HepG2 (cell line): ENCODE data around the gene SMIM14. TPM values are rescaled to one million over a fixed set of nuclear protein-coding genes. Genes with fewer than 3 reads are reported as not detected.

Experiments used
- CEBPG ChIP-seq: IDR thresholded peaks from 2 replicates; pipeline ENCODE4 v1.6.1; 2016
- EP300 ChIP-seq, 3 experiments: sonication (generic) in 1 of 3; formaldehyde crosslinking in 1 of 3; IDR thresholded peaks; 2 replicates each; pipeline versions ENCODE4 v1.5.1 to v1.6.1; 2011 to 2020; ENCODE audit warnings: low read depth in 2 of 3, low read length in 2 of 3, borderline replicate concordance in 1 of 3, improper control_type of control experiment in 1 of 3, mild to moderate bottlenecking in 1 of 3, missing genetic modification reagents in 1 of 3, moderate library complexity in 1 of 3
- FOSL2 ChIP-seq: sonication (generic); formaldehyde crosslinking; IDR thresholded peaks from 2 replicates; pipeline ENCODE4 v1.4.0; 2020; ENCODE audit warnings: missing genetic modification reagents
- GATAD2A ChIP-seq: IDR thresholded peaks from 2 replicates; pipeline ENCODE4 v1.6.1; 2016
- HNF4A ChIP-seq: sonication (generic); formaldehyde crosslinking; IDR thresholded peaks from 2 replicates; pipeline ENCODE4 v1.4.0; 2020; ENCODE audit warnings: missing genetic modification reagents
- KAT7 ChIP-seq: IDR thresholded peaks from 2 replicates; pipeline ENCODE4 v1.6.1; 2018; ENCODE audit warnings: borderline replicate concordance, missing compliant biosample characterization
- MIER3 ChIP-seq: IDR thresholded peaks from 2 replicates; pipeline ENCODE4 v1.6.1; 2016; ENCODE audit warnings: missing compliant biosample characterization, borderline replicate concordance
- NCOA2 ChIP-seq: sonication (generic); formaldehyde crosslinking; IDR thresholded peaks from 2 replicates; pipeline ENCODE4 v1.8.0; 2022; ENCODE audit warnings: inconsistent platforms
- NR2F1 ChIP-seq, 2 experiments: fragments of 450-650 bp in 1 of 2; formaldehyde crosslinking in 1 of 2; IDR thresholded peaks; 2 replicates each; pipeline versions ENCODE4 v1.5.0 to v1.6.1; 2016 to 2020; ENCODE audit warnings: mild to moderate bottlenecking in 1 of 2, missing compliant biosample characterization in 1 of 2, missing genetic modification reagents in 1 of 2, moderate library complexity in 1 of 2
- NR2F6 ChIP-seq, 2 experiments: IDR thresholded peaks; 2 replicates each; pipeline ENCODE4 v1.6.1; 2016; ENCODE audit warnings: antibody characterized with exemption in 1 of 2, mild to moderate bottlenecking in 1 of 2
- POLR2AphosphoS2 ChIP-seq: IDR thresholded peaks from 2 replicates; pipeline ENCODE4 v1.6.1; 2011; ENCODE audit warnings: low read depth, low read length, improper control_type of control experiment
- RARA ChIP-seq: IDR thresholded peaks from 2 replicates; pipeline ENCODE4 v1.6.1; 2016; ENCODE audit warnings: missing genetic modification reagents, missing compliant biosample characterization
- SOX5 ChIP-seq: IDR thresholded peaks from 2 replicates; pipeline ENCODE4 v1.6.1; 2016; ENCODE audit warnings: borderline replicate concordance
- ZNF331 ChIP-seq: sonication (generic); formaldehyde crosslinking; IDR thresholded peaks from 2 replicates; pipeline ENCODE4 v1.4.0; 2020; ENCODE audit warnings: missing genetic modification reagents
- ZNF674 ChIP-seq: sonication (generic); formaldehyde crosslinking; IDR thresholded peaks from 2 replicates; pipeline ENCODE4 v1.5.0; 2020; ENCODE audit warnings: low read depth, mild to moderate bottlenecking, missing genetic modification reagents
- ZNF766 ChIP-seq: sonication (generic); formaldehyde crosslinking; IDR thresholded peaks from 2 replicates; pipeline ENCODE4 v1.5.0; 2020; ENCODE audit warnings: missing genetic modification reagents, borderline replicate concordance
- ZZZ3 ChIP-seq: sonication (generic); formaldehyde crosslinking; IDR thresholded peaks from 2 replicates; pipeline ENCODE4 v1.4.0; 2020; ENCODE audit warnings: missing genetic modification reagents, mild to moderate bottlenecking, borderline replicate concordance
- polyA plus RNA-seq, 8 experiments: library from polyadenylated mRNA; depleted of rRNA in 3 of 8; stranded (reverse) in 7 of 8; unstranded in 1 of 8; fragments of >200 nt; fragmentation: Illumina TruSeq in 4 of 8; extraction: Trizol in 4 of 8; gene quantifications; 2 replicates each; pipeline versions ENCODE4 v1.2.1 to v1.2.3, GENCODE V29; 2011 to 2016; ENCODE audit warnings: low read depth in 4 of 8, missing spikeins in 1 of 8, mixed read lengths in 1 of 8; ENCODE audit not compliant: insufficient read depth in 1 of 8
- total RNA-seq, 5 experiments: library from RNA; depleted of rRNA; stranded (reverse); fragments of >200 nt; fragmentation: Illumina TruSeq; extraction: Trizol; gene quantifications; 2 replicates each; pipeline ENCODE4 v1.2.3, GENCODE V29; 2016; ENCODE audit warnings: low read depth in 1 of 5
- TF ChIP-seq, protein P1 (sequence below): IDR thresholded peaks from 2 replicates; pipeline ENCODE4 v1.6.1; 2012; ENCODE audit warnings: inconsistent platforms
- TF ChIP-seq, protein P2 (sequence below): sonication (generic); formaldehyde crosslinking; IDR thresholded peaks from 2 replicates; pipeline ENCODE4 v1.4.0; 2020; ENCODE audit warnings: missing genetic modification reagents
- TF ChIP-seq, protein P3 (sequence below): sonication (generic); formaldehyde crosslinking; IDR thresholded peaks from 2 replicates; pipeline ENCODE4 v1.4.0; 2020; ENCODE audit warnings: mild to moderate bottlenecking, missing genetic modification reagents, borderline replicate concordance

The SMIM14 gene
- total and polyA plus RNA-seq, 2 of the 13 experiments (the other 11 are each of a cell fraction or from before 2014, with no cell fraction given): 16.3 to 28.1 TPM

DNA sequence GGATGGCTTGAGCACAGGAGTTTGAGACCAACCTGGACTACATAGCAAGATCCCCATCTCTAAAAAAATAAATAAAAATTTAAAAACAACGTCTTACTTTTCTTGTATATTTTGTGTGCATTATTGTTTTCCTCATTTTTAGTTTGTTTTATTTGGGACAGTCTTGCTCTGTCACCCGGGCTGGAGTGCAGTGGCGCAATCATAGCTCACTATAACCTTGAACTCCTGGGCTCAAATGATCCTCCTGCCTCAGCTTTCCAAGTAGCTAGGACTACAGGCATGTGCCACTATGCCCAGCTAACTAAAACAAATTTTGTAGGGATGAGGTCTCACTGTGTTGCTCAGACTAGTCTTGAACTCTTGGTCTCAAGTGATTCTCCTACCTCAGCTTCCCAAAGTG is 9.5 kb upstream of the SMIM14 start (continued):
- TF ChIP-seq MIER3 (CRISPR knock-in tag) (0 out of 2 replicates have a peak, but pooled peaks have one; percentile 49), EP300 (IDR thresholded peaks at IDR 0.05; ENCODE audit: low read depth in 2 of 2, low read length in 2 of 2) (0 out of 4 replicates have a peak, but pooled peaks of 1 of the 2 experiments have one; percentile 20), EP300 (CRISPR knock-in tag; IDR thresholded peaks at IDR 0.05; ENCODE audit: borderline replicate concordance) (peak; percentile 18; the same call in 1 of the 2 replicates), ZZZ3 (no peak), CEBPG (peak; percentile 90), FOSL2 (CRISPR knock-in tag) (peak; percentile 51; the same call in 1 of the 2 replicates), ZNF766 (CRISPR knock-in tag) (no peak), SOX5 (CRISPR knock-in tag) (peak; percentile 25; the same call in 1 of the 2 replicates), RARA (CRISPR knock-in tag) (peak; percentile 74), GATAD2A (CRISPR knock-in tag) (peak; percentile 88), ZNF331 (0 out of 2 replicates have a peak, but pooled peaks have one; percentile 36), POLR2AphosphoS2 (no peak), NCOA2 (CRISPR knock-in tag) (peak; percentile 57), NR2F1 (CRISPR knock-in tag; IDR thresholded peaks at IDR 0.05) (peak in 1 of 2 experiments; percentile 54; a peak in 1 of 4 replicates), NR2F6 (IDR thresholded peaks at IDR 0.05) (peak; percentile 37; the same call in 1 of the 2 replicates), NR2F6 (CRISPR knock-in tag; IDR thresholded peaks at IDR 0.05) (0 out of 2 replicates have a peak, but pooled peaks have one; percentile 44), ZNF674 (CRISPR knock-in tag) (no peak), KAT7 (CRISPR knock-in tag) (peak; percentile 46; the same call in 1 of the 2 replicates), HNF4A (CRISPR knock-in tag) (peak; percentile 79)
- TF ChIP-seq, protein P1, sequence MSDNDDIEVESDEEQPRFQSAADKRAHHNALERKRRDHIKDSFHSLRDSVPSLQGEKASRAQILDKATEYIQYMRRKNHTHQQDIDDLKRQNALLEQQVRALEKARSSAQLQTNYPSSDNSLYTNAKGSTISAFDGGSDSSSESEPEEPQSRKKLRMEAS: 0 out of 2 replicates have a peak, but pooled peaks have one; percentile 14
- TF ChIP-seq, protein P2, sequence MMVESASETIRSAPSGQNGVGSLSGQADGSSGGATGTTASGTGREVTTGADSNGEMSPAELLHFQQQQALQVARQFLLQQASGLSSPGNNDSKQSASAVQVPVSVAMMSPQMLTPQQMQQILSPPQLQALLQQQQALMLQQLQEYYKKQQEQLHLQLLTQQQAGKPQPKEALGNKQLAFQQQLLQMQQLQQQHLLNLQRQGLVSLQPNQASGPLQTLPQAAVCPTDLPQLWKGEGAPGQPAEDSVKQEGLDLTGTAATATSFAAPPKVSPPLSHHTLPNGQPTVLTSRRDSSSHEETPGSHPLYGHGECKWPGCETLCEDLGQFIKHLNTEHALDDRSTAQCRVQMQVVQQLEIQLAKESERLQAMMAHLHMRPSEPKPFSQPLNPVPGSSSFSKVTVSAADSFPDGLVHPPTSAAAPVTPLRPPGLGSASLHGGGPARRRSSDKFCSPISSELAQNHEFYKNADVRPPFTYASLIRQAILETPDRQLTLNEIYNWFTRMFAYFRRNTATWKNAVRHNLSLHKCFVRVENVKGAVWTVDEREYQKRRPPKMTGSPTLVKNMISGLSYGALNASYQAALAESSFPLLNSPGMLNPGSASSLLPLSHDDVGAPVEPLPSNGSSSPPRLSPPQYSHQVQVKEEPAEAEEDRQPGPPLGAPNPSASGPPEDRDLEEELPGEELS: peak; percentile 61
- TF ChIP-seq, protein P3, sequence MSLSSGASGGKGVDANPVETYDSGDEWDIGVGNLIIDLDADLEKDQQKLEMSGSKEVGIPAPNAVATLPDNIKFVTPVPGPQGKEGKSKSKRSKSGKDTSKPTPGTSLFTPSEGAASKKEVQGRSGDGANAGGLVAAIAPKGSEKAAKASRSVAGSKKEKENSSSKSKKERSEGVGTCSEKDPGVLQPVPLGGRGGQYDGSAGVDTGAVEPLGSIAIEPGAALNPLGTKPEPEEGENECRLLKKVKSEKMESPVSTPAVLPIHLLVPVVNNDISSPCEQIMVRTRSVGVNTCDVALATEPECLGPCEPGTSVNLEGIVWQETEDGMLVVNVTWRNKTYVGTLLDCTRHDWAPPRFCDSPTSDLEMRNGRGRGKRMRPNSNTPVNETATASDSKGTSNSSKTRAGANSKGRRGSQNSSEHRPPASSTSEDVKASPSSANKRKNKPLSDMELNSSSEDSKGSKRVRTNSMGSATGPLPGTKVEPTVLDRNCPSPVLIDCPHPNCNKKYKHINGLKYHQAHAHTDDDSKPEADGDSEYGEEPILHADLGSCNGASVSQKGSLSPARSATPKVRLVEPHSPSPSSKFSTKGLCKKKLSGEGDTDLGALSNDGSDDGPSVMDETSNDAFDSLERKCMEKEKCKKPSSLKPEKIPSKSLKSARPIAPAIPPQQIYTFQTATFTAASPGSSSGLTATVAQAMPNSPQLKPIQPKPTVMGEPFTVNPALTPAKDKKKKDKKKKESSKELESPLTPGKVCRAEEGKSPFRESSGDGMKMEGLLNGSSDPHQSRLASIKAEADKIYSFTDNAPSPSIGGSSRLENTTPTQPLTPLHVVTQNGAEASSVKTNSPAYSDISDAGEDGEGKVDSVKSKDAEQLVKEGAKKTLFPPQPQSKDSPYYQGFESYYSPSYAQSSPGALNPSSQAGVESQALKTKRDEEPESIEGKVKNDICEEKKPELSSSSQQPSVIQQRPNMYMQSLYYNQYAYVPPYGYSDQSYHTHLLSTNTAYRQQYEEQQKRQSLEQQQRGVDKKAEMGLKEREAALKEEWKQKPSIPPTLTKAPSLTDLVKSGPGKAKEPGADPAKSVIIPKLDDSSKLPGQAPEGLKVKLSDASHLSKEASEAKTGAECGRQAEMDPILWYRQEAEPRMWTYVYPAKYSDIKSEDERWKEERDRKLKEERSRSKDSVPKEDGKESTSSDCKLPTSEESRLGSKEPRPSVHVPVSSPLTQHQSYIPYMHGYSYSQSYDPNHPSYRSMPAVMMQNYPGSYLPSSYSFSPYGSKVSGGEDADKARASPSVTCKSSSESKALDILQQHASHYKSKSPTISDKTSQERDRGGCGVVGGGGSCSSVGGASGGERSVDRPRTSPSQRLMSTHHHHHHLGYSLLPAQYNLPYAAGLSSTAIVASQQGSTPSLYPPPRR: no peak
